ENCODE results near the gene PIGM. TPM values are rescaled to one million over a fixed set of nuclear protein-coding genes. Genes with fewer than 3 reads are reported as not detected.

The PIGM gene
- total RNA-seq, 1 experiment from 2014 or later: 4.4 TPM

DNA sequence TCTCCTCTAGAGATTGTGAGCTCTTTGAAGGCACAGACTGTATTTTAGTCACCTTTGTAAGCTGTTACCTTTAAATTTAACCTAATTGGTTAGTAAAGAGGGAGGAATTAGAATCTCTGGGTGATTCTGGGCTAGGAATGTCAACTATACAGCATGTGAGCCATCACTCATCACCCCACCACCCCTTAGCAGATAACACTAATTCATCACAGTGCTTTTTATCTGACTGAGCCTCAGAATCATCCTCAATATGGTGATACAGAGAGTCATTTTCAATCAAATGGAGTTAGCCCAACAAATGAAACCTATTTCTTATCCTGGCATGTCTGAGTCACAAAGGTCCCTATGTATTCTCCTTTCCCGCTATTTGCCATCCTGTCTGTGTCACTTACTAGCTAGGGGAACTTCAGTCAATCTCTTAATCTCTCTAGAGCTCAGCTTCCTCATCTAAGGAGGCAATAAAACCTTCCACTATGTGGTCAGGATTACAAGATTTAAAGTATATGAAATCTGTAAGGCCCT lies 24.9 kb upstream of the PIGM start:
- TF ChIP-seq OVOL2 (CRISPR knock-in tag; IDR thresholded peaks at IDR 0.05; ENCODE audit: borderline replicate concordance) (no peak), NR1H2 (CRISPR knock-in tag; IDR thresholded peaks at IDR 0.05) (no peak), SOX15 (CRISPR knock-in tag; IDR thresholded peaks at IDR 0.05) (no peak), RORB (CRISPR knock-in tag; IDR thresholded peaks at IDR 0.05) (no peak)
- H3K4me3 Mint-ChIP-seq: no peak overlapping the region
- no peak for ATAC-seq
- H3K27ac Mint-ChIP-seq: no peak overlapping the region
- peaks cover 7% of the 10 kb centered on the region for H3K4me1 Mint-ChIP-seq
- no peak for DNase-seq (ENCODE audit: low spot score)
- POLR2A ChIA-PET: no interaction called here
- no peaks in the 10 kb centered on the region for H3K9me3 Mint-ChIP-seq
- no peaks in the 10 kb centered on the region for H3K36me3 Mint-ChIP-seq
- peaks cover 17% of the 10 kb centered on the region for H3K27me3 Mint-ChIP-seq (ENCODE audit: low read depth)
- CTCF ChIA-PET: interaction anchor here (1.9 to 31.0 kb wide), 4 partner anchors 10 to 45 kb away, joined by 12 to 978 read pairs (median 43); partner anchors contain the start of genes KCNJ10, KCNJ9 and PIGM

- DNase-seq (ENCODE audit: low spot score) (no peak), ATAC-seq (no peak)
- ChIA-PET POLR2A (no interaction called here), CTCF (interaction anchor here (6.5 to 31.0 kb wide), 2 partner anchors 7 to 21 kb away, joined by 73 to 978 read pairs; partner anchors contain the start of genes KCNJ10 and KCNJ9)
- H3K27me3 Mint-ChIP-seq (ENCODE audit: low read depth): peaks cover 18% of the 10 kb centered on the region
- H3K4me3 Mint-ChIP-seq: no peak overlapping the region
- H3K4me1 Mint-ChIP-seq: peaks cover 7% of the 10 kb centered on the region
- H3K9me3 Mint-ChIP-seq: no peaks in the 10 kb centered on the region
- TF ChIP-seq ARID4B (CRISPR knock-in tag; IDR thresholded peaks at IDR 0.05; ENCODE audit: borderline replicate concordance) (no peak), AFF4 (CRISPR knock-in tag; IDR thresholded peaks at IDR 0.05; ENCODE audit: borderline replicate concordance) (no peak), SP1 (CRISPR knock-in tag; conservative IDR thresholded peaks at IDR 0.05) (no peak), NFATC4 (CRISPR knock-in tag; IDR thresholded peaks at IDR 0.05) (no peak), RORB (CRISPR knock-in tag; IDR thresholded peaks at IDR 0.05) (no peak), ZBTB43 (CRISPR knock-in tag; IDR thresholded peaks at IDR 0.05) (no peak), CREB1 (CRISPR knock-in tag; IDR thresholded peaks at IDR 0.05) (no peak), SMAD3 (CRISPR knock-in tag; IDR thresholded peaks at IDR 0.05; ENCODE audit: borderline replicate concordance) (no peak), AR (CRISPR knock-in tag; IDR thresholded peaks at IDR 0.05) (no peak), ZNF219 (CRISPR knock-in tag; IDR thresholded peaks at IDR 0.05; ENCODE audit: borderline replicate concordance) (no peak)
- TF ChIP-seq, protein P1, sequence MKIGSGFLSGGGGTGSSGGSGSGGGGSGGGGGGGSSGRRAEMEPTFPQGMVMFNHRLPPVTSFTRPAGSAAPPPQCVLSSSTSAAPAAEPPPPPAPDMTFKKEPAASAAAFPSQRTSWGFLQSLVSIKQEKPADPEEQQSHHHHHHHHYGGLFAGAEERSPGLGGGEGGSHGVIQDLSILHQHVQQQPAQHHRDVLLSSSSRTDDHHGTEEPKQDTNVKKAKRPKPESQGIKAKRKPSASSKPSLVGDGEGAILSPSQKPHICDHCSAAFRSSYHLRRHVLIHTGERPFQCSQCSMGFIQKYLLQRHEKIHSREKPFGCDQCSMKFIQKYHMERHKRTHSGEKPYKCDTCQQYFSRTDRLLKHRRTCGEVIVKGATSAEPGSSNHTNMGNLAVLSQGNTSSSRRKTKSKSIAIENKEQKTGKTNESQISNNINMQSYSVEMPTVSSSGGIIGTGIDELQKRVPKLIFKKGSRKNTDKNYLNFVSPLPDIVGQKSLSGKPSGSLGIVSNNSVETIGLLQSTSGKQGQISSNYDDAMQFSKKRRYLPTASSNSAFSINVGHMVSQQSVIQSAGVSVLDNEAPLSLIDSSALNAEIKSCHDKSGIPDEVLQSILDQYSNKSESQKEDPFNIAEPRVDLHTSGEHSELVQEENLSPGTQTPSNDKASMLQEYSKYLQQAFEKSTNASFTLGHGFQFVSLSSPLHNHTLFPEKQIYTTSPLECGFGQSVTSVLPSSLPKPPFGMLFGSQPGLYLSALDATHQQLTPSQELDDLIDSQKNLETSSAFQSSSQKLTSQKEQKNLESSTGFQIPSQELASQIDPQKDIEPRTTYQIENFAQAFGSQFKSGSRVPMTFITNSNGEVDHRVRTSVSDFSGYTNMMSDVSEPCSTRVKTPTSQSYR (CRISPR knock-in tag; IDR thresholded peaks at IDR 0.05): no peak
- TF ChIP-seq, protein P2, sequence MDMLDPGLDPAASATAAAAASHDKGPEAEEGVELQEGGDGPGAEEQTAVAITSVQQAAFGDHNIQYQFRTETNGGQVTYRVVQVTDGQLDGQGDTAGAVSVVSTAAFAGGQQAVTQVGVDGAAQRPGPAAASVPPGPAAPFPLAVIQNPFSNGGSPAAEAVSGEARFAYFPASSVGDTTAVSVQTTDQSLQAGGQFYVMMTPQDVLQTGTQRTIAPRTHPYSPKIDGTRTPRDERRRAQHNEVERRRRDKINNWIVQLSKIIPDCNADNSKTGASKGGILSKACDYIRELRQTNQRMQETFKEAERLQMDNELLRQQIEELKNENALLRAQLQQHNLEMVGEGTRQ (CRISPR knock-in tag; IDR thresholded peaks at IDR 0.05): no peak
- H3K27ac Mint-ChIP-seq: no peak overlapping the region
- H3K36me3 Mint-ChIP-seq: no peaks in the 10 kb centered on the region
Observed at GRCh38 chr1:160053548-160054365, 22.0 kb upstream of the PIGM start.
